ENCODE measurements around the gene PHKB.

PHKB gene

GRCh38 chr16:47700857-47701587 is 239.9 kb downstream of the PHKB start:
- no peak for DNase-seq

DNA sequence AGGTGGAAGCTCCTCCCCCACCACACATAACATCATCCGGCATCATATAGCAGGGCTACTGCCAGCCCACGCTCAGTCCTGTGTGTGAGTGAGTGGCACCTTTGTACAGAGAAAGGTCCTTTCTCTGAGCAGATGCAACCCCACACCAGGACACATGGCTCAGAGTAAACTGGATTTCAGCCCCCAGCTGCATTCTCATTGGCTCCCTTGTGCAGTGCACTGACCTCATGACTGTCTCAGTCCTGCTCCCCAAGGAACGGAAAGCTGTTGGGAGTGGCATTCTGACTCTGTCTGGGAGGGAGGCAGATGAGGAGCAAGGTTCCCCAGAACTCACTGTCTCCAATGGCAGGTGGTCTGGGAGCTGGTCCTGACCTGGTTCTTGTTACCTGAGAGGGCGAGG is 244.1 kb downstream of the PHKB start:
- DNase-seq, result no peak

GRCh38 chr16:47711809-47712208 is 250.7 kb downstream of the PHKB start:
- DNase-seq, result no peak

DNA sequence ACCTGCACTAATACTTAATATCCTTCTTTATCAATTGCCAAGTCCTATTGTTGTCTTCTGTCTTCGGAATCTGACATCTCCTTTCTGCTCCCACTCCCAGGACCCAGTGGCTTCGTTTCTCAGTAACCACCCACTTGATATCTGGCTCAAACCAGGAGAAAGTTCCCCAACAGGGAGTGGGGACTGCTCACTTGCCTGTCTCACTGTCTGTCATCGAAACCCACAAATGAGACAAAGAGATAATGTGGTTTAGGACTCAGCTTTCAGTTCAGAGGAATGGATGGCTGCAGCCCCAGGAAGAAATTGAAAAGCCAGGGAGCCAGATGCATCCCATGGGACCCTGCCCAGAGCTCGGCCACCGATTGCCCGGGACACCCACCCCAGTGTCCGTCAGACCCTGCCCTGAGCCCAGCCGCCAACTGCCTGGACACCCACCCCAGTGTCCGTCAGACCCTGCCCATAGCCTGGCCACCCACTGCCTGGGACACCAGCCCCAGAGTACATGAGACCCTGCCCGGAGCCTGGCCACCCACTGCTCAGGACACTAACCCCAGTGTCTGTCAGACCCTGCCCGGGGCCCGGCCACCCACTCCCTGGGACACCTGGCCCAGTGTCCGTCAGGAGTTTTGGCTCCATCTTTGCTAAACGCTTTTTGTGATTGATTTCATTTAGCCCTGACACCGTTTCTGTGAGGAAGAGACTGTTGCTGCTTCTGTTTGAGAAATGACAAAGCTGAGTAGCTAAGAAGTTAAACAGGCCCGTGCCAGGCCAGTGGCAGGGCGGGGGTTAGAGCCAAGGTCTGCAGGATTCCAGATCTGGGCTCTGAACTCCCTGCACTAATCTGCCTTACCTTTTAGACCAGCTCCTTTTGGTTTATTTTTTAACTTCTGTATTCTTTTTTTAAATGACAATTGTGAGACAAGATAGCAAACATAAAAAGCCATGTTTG is 251.4 kb downstream of the PHKB start:
- DNase-seq, result no peak

DNA sequence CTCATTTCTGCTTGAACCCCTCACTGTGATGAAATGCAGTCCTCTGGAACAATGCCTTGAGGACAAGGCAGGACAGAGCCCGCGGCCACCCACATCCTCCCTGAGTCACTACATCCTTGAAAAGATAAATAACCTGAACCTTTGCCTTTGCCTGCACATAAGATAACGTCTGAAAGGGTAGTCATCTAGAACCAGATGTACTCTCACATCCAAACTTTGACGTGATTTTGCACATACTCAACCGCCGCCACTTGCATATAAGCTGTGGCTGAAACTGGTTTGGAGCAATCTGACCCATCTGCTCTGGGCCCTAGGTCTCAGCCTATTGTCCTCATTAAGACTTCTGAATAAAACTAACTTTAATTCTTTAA is 252.1 kb downstream of the PHKB start:
- DNase-seq, result no peak

GRCh38 chr16:47715442-47716083 is 254.4 kb downstream of the PHKB start:
- DNase-seq, result no peak

DNA sequence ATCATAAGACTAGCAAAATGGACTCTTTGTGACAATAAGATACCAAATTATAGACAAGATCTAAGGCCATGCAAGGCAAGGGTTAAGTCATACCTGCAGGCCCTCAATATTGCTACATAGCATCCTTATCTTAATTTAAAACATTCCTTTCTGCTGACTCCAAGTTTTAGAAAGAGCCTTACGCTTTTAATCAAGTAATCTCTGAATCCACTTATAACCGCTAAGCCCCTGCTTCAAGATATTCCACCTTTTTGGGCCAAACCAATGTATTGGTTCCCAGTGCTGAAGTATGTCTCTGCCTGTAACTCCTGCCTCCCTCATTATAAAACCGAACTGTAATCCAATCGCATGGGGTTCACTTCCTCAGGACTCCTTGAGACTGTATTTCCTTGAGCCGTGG is 255.4 kb downstream of the PHKB start:
- DNase-seq, result no peak

GRCh38 chr16:47719713-47720112 is 258.6 kb downstream of the PHKB start:
- no peak for DNase-seq

DNA sequence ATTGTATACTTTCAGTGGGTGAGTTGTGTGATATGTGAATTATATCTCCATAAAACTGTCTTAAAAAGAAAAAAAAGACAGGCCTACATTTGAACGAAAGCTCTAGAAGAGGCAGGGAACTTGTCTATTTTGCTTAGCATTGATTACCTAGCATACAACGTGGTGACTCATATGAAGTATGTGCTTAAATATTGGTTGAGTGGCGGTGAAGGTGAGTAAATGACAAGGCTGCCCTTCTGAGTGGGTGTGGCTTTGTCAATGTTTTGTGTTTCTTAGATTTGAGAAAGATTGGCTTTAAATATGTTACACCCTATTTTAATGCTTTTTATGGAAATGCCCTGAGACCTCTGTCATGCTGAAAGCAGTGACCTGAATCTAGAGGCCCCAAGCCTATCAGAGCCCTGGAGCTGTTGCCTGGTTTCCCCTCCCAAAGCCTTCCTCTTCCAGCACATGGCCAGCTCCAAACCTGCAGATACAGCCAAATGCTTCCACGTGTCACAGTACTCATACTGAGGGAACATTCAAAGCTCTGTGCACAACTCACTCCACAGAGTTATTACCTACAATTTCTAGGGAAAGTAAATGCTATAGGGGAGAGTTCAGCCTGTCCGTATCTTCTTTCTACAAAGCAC is 260.0 kb downstream of the PHKB start:
- DNase-seq, result no peak

- DNase-seq, result no peak
Observed at GRCh38 chr16:47722046-47722445, 260.9 kb downstream of the PHKB start.

- no peak for DNase-seq
Observed at GRCh38 chr16:47724115-47724785, 263.1 kb downstream of the PHKB start.

DNA sequence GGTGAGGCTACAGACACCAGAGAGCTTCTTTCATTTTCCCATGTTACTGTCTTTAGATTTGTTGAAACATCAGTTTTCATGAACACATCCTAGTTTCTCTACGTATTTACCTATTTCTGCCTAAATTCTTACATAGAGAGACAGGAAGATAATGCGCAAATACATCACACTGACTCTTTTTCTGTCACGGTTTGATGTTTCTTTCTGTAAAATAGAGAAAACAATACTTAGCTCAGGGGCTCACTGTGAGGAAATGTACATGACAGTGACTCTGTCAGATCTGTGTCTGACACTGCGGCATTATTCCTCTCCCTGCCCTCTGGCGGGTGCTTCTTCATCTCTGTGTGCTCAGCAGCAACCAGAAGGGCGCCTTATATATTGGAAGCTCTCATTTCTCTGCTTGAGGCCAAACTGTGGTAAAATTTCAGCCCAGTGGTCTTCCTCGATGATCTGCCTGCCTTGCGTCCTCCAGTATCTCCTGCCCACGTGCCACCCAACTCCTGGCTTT is 264.1 kb downstream of the PHKB start:
- no peak for DNase-seq

DNA sequence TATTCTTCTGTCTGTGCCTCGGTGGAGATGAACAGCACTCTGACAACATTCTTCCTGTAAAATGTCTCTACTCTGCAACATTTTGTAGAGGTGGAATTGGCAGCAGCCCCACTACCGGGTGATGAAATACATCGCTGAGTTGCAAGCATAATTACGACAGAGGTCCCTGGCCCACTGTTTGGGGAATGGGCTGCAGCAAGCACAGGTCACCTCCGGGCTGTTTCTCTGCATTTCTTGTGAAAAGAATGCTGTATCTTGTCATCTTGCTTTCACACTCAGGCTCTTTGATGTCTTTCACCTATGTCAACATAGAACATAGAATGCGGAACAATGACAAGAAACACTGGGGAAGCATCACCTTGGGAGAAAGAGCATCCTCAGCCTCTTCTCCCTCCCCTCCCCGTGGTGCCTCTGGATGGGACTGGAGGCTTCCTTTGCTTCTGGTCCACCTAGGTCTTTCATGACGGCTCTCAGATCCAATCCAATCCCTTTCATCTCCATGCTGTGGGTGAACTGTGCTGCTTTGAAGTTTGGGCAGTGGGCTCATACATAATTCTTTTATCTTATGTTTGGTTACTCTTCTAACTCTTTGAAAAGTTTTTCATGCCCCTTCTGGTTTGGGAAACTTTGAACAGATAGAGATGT is 265.0 kb downstream of the PHKB start:
- DNase-seq, result no peak

DNA sequence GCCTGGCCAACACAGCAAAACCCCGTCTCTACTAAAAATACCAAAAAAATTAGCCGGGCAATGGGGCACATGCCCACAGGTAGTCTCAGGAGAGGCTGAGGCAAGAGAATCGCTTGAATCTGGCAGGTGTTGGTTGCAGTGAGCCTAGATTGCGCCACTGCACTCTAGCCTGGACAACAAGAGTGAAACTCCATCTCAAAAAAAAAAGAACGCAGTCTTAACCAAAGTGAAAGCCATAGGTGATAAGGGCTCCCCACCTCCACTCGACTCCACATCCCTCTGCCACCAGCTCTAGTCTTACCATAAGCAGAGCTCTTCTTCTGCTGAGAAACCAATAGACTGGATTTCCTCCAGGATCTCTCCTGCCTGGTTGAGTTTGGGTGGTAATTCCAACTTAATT is 266.0 kb downstream of the PHKB start:
- no peak for DNase-seq

DNA sequence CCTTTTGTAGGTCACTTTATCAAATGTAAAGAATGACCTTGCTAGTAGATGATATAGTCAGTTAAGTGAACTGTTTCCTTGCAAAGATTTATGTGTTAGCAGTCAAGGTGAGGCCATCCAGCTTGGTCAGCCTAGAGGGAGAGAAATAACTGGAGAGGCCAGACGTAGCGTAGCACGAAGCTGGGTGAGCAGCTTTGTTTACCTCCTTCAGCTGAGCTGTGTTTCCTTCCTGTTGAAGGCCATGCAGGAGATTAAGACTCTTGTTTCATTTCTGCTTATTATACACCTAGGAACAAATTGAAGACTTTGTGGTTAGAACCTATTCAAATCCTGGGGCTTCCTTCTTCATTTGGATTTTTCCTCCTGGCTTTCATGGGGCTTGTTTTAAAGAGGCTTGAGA is 267.1 kb downstream of the PHKB start:
- no peak for DNase-seq

DNA sequence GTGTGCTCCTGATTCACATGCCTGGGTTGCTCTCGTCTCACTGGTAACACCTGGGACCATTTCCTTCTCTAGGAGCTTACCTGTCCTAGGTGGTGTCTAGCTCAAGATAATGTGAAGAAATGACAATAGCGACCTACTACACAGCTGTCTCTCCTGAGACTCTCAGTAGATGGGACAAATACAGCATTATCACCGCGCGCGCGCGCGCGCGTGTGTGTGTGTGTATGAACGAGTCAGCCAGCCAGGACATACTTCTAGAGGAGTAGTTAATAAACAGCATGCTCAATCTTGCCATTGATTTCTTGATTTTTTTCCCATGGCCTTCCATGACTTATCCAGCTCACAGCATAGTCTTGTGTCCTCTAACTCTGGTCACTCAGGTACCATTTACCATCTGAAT is 268.6 kb downstream of the PHKB start:
- no peak for DNase-seq

DNA sequence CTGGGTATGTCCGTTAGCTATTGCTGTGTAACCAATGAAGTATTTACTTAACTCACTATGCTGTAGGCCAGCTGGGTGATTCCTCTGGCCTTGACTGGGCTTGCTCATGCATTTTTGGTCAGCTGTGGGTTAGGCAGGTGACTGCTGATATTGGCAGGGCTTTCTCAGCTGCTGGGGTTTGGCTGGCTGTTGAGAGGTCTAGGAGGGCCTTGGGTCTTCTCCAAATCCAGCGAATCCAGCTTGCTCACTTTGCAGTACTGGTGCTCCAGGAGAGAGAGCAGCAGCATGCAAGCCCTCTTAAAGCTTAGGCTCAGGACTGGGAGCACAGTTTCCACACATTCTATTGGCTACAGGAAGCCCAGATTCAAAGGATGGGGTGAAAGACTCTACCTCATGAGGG is 270.1 kb downstream of the PHKB start:
- DNase-seq, result no peak

- no peak for DNase-seq
Observed at GRCh38 chr16:47732122-47732521, 271.0 kb downstream of the PHKB start.

DNA sequence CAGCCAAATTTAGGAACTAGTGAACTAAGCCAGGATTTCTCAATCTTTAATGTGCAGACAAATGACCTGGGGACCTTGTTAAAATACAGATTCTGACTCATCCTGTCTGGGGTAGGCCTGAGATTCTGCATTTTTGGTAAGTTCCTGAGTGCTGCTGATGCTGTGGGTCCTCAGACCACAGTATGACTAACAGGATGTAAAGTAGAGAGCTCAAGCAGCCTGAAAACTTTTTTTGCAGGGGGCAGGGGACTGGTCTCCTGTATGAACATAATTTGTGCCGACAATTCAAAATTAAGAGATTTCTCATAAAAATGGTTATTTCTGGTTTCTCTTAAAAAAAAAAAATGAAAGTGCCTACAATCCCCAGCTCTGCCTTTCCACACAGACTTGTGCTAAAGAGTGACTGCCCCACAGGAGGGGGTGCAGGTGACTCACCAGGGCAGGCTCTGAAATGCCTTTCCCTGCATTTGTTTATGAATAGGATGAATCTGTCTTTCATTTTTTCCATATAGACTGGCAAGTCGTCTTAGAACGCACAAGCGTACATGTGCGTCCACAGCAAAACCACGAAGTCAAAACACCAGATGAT is 271.5 kb downstream of the PHKB start:
- no peak for DNase-seq

- no peak for DNase-seq
Observed at GRCh38 chr16:47734081-47734857, 273.1 kb downstream of the PHKB start.
